Measurements from ENCODE around the gene JMY. TPM values are rescaled to one million over a fixed set of nuclear protein-coding genes. Genes with fewer than 3 reads are reported as not detected.
A peak's percentile ranks its signal among the peaks of the same experiment; 100 is the strongest.

JMY gene
- total RNA-seq, 1 experiment from 2014 or later, result 15.2 TPM

DNA sequence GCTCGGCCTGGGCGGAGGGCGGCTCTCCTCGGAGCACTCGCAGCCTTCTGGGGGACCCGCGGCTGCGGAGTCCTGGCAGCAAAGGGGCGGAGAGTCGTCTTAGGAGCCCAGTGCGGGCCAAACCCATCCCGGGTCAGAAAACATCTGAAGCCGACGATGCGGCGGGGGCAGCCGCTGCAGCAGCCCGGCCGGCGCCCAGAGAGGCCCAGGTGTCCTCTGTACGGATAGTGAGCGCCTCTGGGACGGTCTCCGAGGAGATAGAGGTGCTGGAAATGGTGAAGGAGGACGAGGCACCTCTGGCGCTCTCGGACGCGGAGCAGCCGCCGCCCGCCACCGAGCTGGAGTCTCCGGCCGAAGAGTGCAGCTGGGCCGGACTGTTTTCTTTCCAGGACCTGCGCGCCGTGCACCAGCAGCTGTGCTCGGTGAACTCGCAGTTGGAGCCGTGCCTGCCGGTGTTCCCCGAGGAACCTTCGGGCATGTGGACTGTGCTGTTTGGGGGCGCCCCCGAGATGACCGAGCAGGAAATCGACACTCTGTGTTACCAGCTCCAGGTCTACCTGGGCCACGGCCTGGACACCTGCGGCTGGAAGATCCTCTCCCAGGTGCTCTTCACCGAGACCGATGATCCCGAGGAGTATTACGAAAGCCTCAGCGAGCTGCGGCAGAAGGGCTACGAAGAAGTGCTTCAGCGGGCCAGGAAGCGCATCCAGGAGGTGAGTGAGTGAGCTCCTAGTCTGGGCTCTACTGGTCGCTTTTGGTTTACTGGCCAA, 1.2 kb downstream of the JMY start:
- TF ChIP-seq, protein P1, sequence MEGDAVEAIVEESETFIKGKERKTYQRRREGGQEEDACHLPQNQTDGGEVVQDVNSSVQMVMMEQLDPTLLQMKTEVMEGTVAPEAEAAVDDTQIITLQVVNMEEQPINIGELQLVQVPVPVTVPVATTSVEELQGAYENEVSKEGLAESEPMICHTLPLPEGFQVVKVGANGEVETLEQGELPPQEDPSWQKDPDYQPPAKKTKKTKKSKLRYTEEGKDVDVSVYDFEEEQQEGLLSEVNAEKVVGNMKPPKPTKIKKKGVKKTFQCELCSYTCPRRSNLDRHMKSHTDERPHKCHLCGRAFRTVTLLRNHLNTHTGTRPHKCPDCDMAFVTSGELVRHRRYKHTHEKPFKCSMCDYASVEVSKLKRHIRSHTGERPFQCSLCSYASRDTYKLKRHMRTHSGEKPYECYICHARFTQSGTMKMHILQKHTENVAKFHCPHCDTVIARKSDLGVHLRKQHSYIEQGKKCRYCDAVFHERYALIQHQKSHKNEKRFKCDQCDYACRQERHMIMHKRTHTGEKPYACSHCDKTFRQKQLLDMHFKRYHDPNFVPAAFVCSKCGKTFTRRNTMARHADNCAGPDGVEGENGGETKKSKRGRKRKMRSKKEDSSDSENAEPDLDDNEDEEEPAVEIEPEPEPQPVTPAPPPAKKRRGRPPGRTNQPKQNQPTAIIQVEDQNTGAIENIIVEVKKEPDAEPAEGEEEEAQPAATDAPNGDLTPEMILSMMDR (conservative IDR thresholded peaks at IDR 0.05), result no peak
- Histone ChIP-seq H3K4me1 (ENCODE audit: insufficient read depth, low read length) (no peaks in the 10 kb centered on the region), H3K4me2 (ENCODE audit: insufficient read depth, insufficient read length, low read length) (peak overlapping the region; percentile 81), H3K9ac (ENCODE audit: extremely low read depth, insufficient read length, low read length) (peak overlapping the region; percentile 71), H2BK15ac (ENCODE audit: low read depth, low read length) (no peak overlapping the region), H3K56ac (ENCODE audit: insufficient read length, low read depth, low read length) (no peak overlapping the region), H3K4ac (ENCODE audit: low read depth, low read length) (no peak overlapping the region), H3K9me3 (ENCODE audit: control insufficient read depth, low read depth, low read length) (no peaks in the 10 kb centered on the region), H4K8ac (replicated peaks; ENCODE audit: insufficient read length, low read depth, low read length) (no peak overlapping the region), H4K91ac (ENCODE audit: insufficient read length, low read depth, low read length) (no peak overlapping the region), H2BK20ac (ENCODE audit: low read depth, low read length, poor library complexity, severe bottlenecking) (no peak overlapping the region), H3K79me2 (ENCODE audit: insufficient read depth, low read length) (peaks cover 2% of the 10 kb centered on the region; the same call in 1 of the 2 replicates), H2AK5ac (ENCODE audit: insufficient read length, low read length) (no peak overlapping the region), H2BK5ac (ENCODE audit: insufficient read length, low read length) (no peak overlapping the region), H3T11ph (ENCODE audit: low read length) (no peak overlapping the region), H3K23ac (ENCODE audit: insufficient read length, low read depth, low read length) (no peak overlapping the region), H2BK12ac (ENCODE audit: insufficient read length, low read depth, low read length) (no peak overlapping the region), H3K14ac (ENCODE audit: insufficient read depth, low read length) (peak overlapping the region; percentile 96; the same call in 1 of the 2 replicates), H3K18ac (ENCODE audit: insufficient read length, low read depth, low read length) (peak overlapping the region; percentile 52), H4K20me1 (ENCODE audit: control insufficient read depth, insufficient read depth, insufficient read length) (no peaks in the 10 kb centered on the region), H4K5ac (ENCODE audit: insufficient read length, low read depth, low read length) (no peak overlapping the region), H2BK120ac (ENCODE audit: low read depth, low read length, poor library complexity, severe bottlenecking) (no peak overlapping the region), H3K27me3 (ENCODE audit: insufficient read depth, low read length) (no peaks in the 10 kb centered on the region), H3K23me2 (ENCODE audit: insufficient read length, low read depth, low read length, poor library complexity, severe bottlenecking) (peaks cover 22% of the 10 kb centered on the region), H3K27ac (ENCODE audit: insufficient read length, low read depth, low read length) (no peak overlapping the region), H3K79me1 (ENCODE audit: insufficient read depth, low read depth, low read length, poor library complexity, severe bottlenecking) (no peaks in the 10 kb centered on the region), H2AFZ (ENCODE audit: low read length) (no peak overlapping the region)
- WGBS (ENCODE audit: extremely low coverage, insufficient read length, low lambda C conversion rate), result no CpG with 5 or more reads among the region's 61 CpGs
- Mint-ChIP-seq H3K4me3 (peak overlapping the region; percentile 92 to 94), H3K4me1 (peaks cover 18 to 20% of the 10 kb centered on the region in 2 experiments), H3K9me3 (no peaks in the 10 kb centered on the region; a peak in 1 of 5 replicates), H3K36me3 (ENCODE audit: insufficient read depth in 1 of 3, low read depth in 3 of 3) (peaks cover 0 to 5% (median 2%) of the 10 kb centered on the region in 3 experiments; a peak in 3 of 7 replicates), H3K27ac (peak overlapping the region in 2 of 3 experiments; percentile 73 to 90; a peak in 4 of 7 replicates), H3K27me3 (ENCODE audit: low read depth) (peaks cover 8% of the 10 kb centered on the region; the same call in 1 of the 2 replicates)
- peak; percentile 59 for DNase-seq
